ENCODE results near the gene RNF166. TPM values are rescaled to one million over a fixed set of nuclear protein-coding genes. Genes with fewer than 3 reads are reported as not detected.
"Not testable (repeated sequence)": the region's sequence is repeated elsewhere in the genome, so short reads cannot be mapped to it uniquely, and the experiment has no call there.

Gene RNF166
- total RNA-seq, 4 donors from 2014 or later, result 23.3 to 33.5 (median 27.5) TPM

GRCh38 chr16:88672776-88673175 lies 33.4 kb downstream of the RNF166 start:
- H3K4me3 ChIP-seq, result no peak overlapping the region
- no peak for TF ChIP-seq POLR2AphosphoS5 (IDR thresholded peaks at IDR 0.05)
- TF ChIP-seq EP300 (IDR thresholded peaks at IDR 0.05), result no peak
- TF ChIP-seq POLR2A (IDR thresholded peaks at IDR 0.05; ENCODE audit: low read depth), result no peak
- no peak for TF ChIP-seq CTCF (IDR thresholded peaks at IDR 0.05)
- 72% methylated on average over 11 of the region's 11 CpGs for WGBS

GRCh38 chr16:88671806-88672205 lies 34.4 kb downstream of the RNF166 start:
- intact Hi-C loops (cut with DNase I), result no loop called here
- Histone ChIP-seq H3K27ac (replicated peaks in 1 of 4) (no peak overlapping the region), H3K36me3 (peaks cover 0 to 11% (median 4%) of the 10 kb centered on the region in 4 donors), H3K27me3 (no peaks in the 10 kb centered on the region), H3K4me1 (peaks cover 0 to 26% (median 0%) of the 10 kb centered on the region in 4 donors), H3K9me3 (no peaks in the 10 kb centered on the region), H3K4me3 (no peak overlapping the region)
- DNase-seq (ENCODE audit: extremely low spot score), result no peak
- WGBS, result 85% methylated on average over 3 of the region's 23 CpGs
- TF ChIP-seq CTCF (IDR thresholded peaks at IDR 0.05) (no peak), EP300 (IDR thresholded peaks at IDR 0.05) (no peak), POLR2AphosphoS5 (IDR thresholded peaks at IDR 0.05) (no peak), POLR2A (IDR thresholded peaks at IDR 0.05; ENCODE audit: low read depth) (no peak)

More at GRCh38 chr16:88672776-88673175, 33.4 kb downstream of the RNF166 start:
- DNase-seq (ENCODE audit: extremely low spot score), result no peak
- Histone ChIP-seq H3K4me1 (peaks cover 0 to 26% (median 0%) of the 10 kb centered on the region in 4 donors), H3K36me3 (peaks cover 0 to 11% (median 4%) of the 10 kb centered on the region in 4 donors), H3K27me3 (peaks cover 0 to 2% (median under 1%) of the 10 kb centered on the region in 4 donors), H3K27ac (replicated peaks in 1 of 4) (no peak overlapping the region), H3K9me3 (no peaks in the 10 kb centered on the region)
- intact Hi-C loops (cut with DNase I), result no loop called here

- Histone ChIP-seq H3K27ac (replicated peaks in 1 of 4) (no peak overlapping the region), H3K36me3 (peaks cover 0 to 11% (median 4%) of the 10 kb centered on the region in 4 donors), H3K4me1 (peaks cover 0 to 22% (median 0%) of the 10 kb centered on the region in 4 donors), H3K9me3 (no peaks in the 10 kb centered on the region), H3K27me3 (no peaks in the 10 kb centered on the region), H3K4me3 (no peak overlapping the region)
- intact Hi-C loops (cut with DNase I), result no loop called here
- no peak for DNase-seq (ENCODE audit: extremely low spot score)
- TF ChIP-seq POLR2AphosphoS5 (IDR thresholded peaks at IDR 0.05), result no peak
- TF ChIP-seq EP300 (IDR thresholded peaks at IDR 0.05), result no peak
- no peak for TF ChIP-seq CTCF (IDR thresholded peaks at IDR 0.05)
- no peak for TF ChIP-seq POLR2A (IDR thresholded peaks at IDR 0.05; ENCODE audit: low read depth)
- 85% methylated on average over 9 of the region's 10 CpGs for WGBS
These were observed 36.2 kb downstream of the RNF166 start for GRCh38 chr16:88669980-88670379.

- H3K27me3 ChIP-seq; H3K27ac ChIP-seq (replicated peaks in 1 of 4); intact Hi-C loops (cut with DNase I); H3K4me3 ChIP-seq; DNase-seq (ENCODE audit: extremely low spot score); H3K9me3 ChIP-seq: not testable (repeated sequence)
- Histone ChIP-seq H3K4me1 (peaks cover 0 to 20% (median 0%) of the 10 kb centered on the region in 4 donors), H3K36me3 (peaks cover 0 to 11% (median 2%) of the 10 kb centered on the region in 4 donors)
- WGBS, result 94% methylated on average over 8 of the region's 8 CpGs
These were observed 36.7 kb downstream of the RNF166 start for GRCh38 chr16:88669493-88669892.

DNA sequence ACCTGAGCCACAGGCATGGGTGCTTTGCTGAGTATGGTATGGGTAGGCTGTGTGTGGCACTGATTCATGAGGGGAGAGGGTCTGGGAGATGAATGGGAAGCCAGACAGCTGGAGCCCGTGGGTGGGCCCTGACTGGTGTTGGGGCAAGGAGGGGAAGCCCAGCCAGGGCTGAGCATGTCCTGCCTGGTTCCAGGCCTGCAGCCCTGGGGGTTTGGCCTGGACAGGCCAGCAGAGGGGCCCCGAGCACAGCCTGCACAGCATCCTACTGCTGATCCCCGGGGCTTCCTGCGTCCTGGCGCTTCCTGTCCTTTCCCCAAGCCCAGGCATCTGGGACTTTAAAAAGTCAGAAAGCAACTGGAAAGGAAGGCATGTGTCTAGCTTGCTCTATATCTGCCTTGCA lies 38.7 kb downstream of the RNF166 start:
- no peaks in the 10 kb centered on the region for H3K27me3 ChIP-seq
- H3K4me1 ChIP-seq, result peaks cover 9 to 15% (median 9%) of the 10 kb centered on the region in 4 donors
- H3K36me3 ChIP-seq, result peaks cover 0 to 5% (median 0%) of the 10 kb centered on the region in 4 donors
- H3K4me3 ChIP-seq, result no peak overlapping the region
- TF ChIP-seq POLR2A (IDR thresholded peaks at IDR 0.05; ENCODE audit: low read depth), result no peak
- no peak for TF ChIP-seq CTCF (IDR thresholded peaks at IDR 0.05)
- 78% methylated on average over 4 of the region's 5 CpGs for WGBS
- H3K27ac ChIP-seq (replicated peaks in 1 of 4), result no peak overlapping the region
- DNase-seq (ENCODE audit: extremely low spot score), result no peak
- H3K9me3 ChIP-seq, result no peaks in the 10 kb centered on the region
- intact Hi-C loops (cut with DNase I), result no loop called here

Measured in esophagus muscularis mucosa (tissue), 4 donors.